Mucosa of rectum (tissue), 2 donors: ENCODE measurements around the gene KIF6.

ENCODE experiments used
- H3K27ac ChIP-seq, 2 donors: one replicate each; pipeline ENCODE4 v1.7.0; 2013; ENCODE audit warnings: inconsistent platforms in 2 of 2, low read depth in 2 of 2, low read length in 2 of 2
- H3K27me3 ChIP-seq, 2 donors: one replicate each; pipeline ENCODE4 v1.7.0; 2013; ENCODE audit warnings: low read length in 2 of 2; ENCODE audit not compliant: control insufficient read depth in 2 of 2, insufficient read depth in 2 of 2
- H3K36me3 ChIP-seq, 2 donors: one replicate each; pipeline ENCODE4 v1.7.0; 2013; ENCODE audit warnings: low read length in 2 of 2; ENCODE audit not compliant: control insufficient read depth in 2 of 2, insufficient read depth in 2 of 2
- H3K4me1 ChIP-seq, 2 donors: one replicate each; pipeline ENCODE4 v1.7.0; 2013; ENCODE audit warnings: low read length in 2 of 2, mild to moderate bottlenecking in 1 of 2; ENCODE audit not compliant: control insufficient read depth in 2 of 2, insufficient read depth in 2 of 2
- H3K4me3 ChIP-seq, 2 donors: one replicate each; pipeline ENCODE4 v1.7.0; 2013; ENCODE audit warnings: low read length in 2 of 2
- H3K9ac ChIP-seq, 2 donors: one replicate each; pipeline ENCODE4 v1.7.0; 2013; ENCODE audit warnings: low read length in 2 of 2, low read depth in 1 of 2, mild to moderate bottlenecking in 1 of 2
- H3K9me3 ChIP-seq, 2 donors: one replicate each; pipeline ENCODE4 v1.7.0; 2013; ENCODE audit warnings: low read length in 2 of 2; ENCODE audit not compliant: control insufficient read depth in 2 of 2
- donor health status: healthy.
- donor health status: Normal muscosa, but diverticular disease.

KIF6 gene

GRCh38 chr6:39367700-39368099 is 357.5 kb downstream of the KIF6 start:
- no peak overlapping the region for H3K27ac ChIP-seq
- H3K9ac ChIP-seq, result no peak overlapping the region
- H3K27me3 ChIP-seq, result no peaks in the 10 kb centered on the region
- H3K4me1 ChIP-seq, result no peaks in the 10 kb centered on the region
- no peaks in the 10 kb centered on the region for H3K36me3 ChIP-seq
- H3K4me3 ChIP-seq, result no peak overlapping the region
- no peaks in the 10 kb centered on the region for H3K9me3 ChIP-seq

GRCh38 chr6:39366931-39367618 is 358.1 kb downstream of the KIF6 start:
- H3K4me1 ChIP-seq, result no peaks in the 10 kb centered on the region
- H3K27ac ChIP-seq, result no peak overlapping the region
- H3K27me3 ChIP-seq, result no peaks in the 10 kb centered on the region
- no peak overlapping the region for H3K9ac ChIP-seq
- H3K4me3 ChIP-seq, result no peak overlapping the region
- no peaks in the 10 kb centered on the region for H3K9me3 ChIP-seq
- no peaks in the 10 kb centered on the region for H3K36me3 ChIP-seq

GRCh38 chr6:39365281-39366074 is 359.7 kb downstream of the KIF6 start:
- Histone ChIP-seq H3K36me3 (no peaks in the 10 kb centered on the region), H3K27ac (no peak overlapping the region), H3K4me1 (no peaks in the 10 kb centered on the region)

GRCh38 chr6:39363280-39363679 is 361.9 kb downstream of the KIF6 start:
- H3K4me3 ChIP-seq, result no peak overlapping the region
- H3K27ac ChIP-seq, result no peak overlapping the region
- no peaks in the 10 kb centered on the region for H3K9me3 ChIP-seq
- H3K9ac ChIP-seq, result no peak overlapping the region
- H3K36me3 ChIP-seq, result no peaks in the 10 kb centered on the region
- no peaks in the 10 kb centered on the region for H3K4me1 ChIP-seq
- H3K27me3 ChIP-seq, result no peaks in the 10 kb centered on the region

More at GRCh38 chr6:39365281-39366074, 359.7 kb downstream of the KIF6 start:
- H3K9ac ChIP-seq, result no peak overlapping the region
- no peak overlapping the region for H3K4me3 ChIP-seq
- no peaks in the 10 kb centered on the region for H3K27me3 ChIP-seq
- no peaks in the 10 kb centered on the region for H3K9me3 ChIP-seq

- no peak overlapping the region for H3K9ac ChIP-seq
- H3K36me3 ChIP-seq, result no peaks in the 10 kb centered on the region
These were observed 362.7 kb downstream of the KIF6 start for GRCh38 chr6:39362487-39362865.

GRCh38 chr6:39361657-39362486 is 363.3 kb downstream of the KIF6 start:
- peak overlapping the region in 1 of 2 donors; percentile 23 for H3K4me3 ChIP-seq
- no peaks in the 10 kb centered on the region for H3K36me3 ChIP-seq
- H3K9me3 ChIP-seq, result no peaks in the 10 kb centered on the region
- no peaks in the 10 kb centered on the region for H3K27me3 ChIP-seq
- no peaks in the 10 kb centered on the region for H3K4me1 ChIP-seq
- H3K9ac ChIP-seq, result no peak overlapping the region
- H3K27ac ChIP-seq, result no peak overlapping the region

More at GRCh38 chr6:39362487-39362865, 362.7 kb downstream of the KIF6 start:
- Histone ChIP-seq H3K9me3 (no peaks in the 10 kb centered on the region), H3K27me3 (no peaks in the 10 kb centered on the region), H3K4me3 (no peak overlapping the region), H3K27ac (no peak overlapping the region), H3K4me1 (no peaks in the 10 kb centered on the region)

GRCh38 chr6:39360378-39360777 is 364.8 kb downstream of the KIF6 start:
- no peak overlapping the region for H3K9ac ChIP-seq
- H3K4me1 ChIP-seq, result no peaks in the 10 kb centered on the region
- no peaks in the 10 kb centered on the region for H3K27me3 ChIP-seq
- H3K27ac ChIP-seq, result no peak overlapping the region
- no peaks in the 10 kb centered on the region for H3K9me3 ChIP-seq
- H3K4me3 ChIP-seq, result no peak overlapping the region
- H3K36me3 ChIP-seq, result no peaks in the 10 kb centered on the region

- H3K9me3 ChIP-seq, result no peaks in the 10 kb centered on the region
- no peaks in the 10 kb centered on the region for H3K27me3 ChIP-seq
- H3K4me3 ChIP-seq, result no peak overlapping the region
- no peaks in the 10 kb centered on the region for H3K4me1 ChIP-seq
- H3K27ac ChIP-seq, result no peak overlapping the region
- H3K9ac ChIP-seq, result no peak overlapping the region
- no peaks in the 10 kb centered on the region for H3K36me3 ChIP-seq
These were observed 367.1 kb downstream of the KIF6 start for GRCh38 chr6:39357998-39358686.

GRCh38 chr6:39353698-39354315 is 371.4 kb downstream of the KIF6 start:
- H3K9ac ChIP-seq, result no peak overlapping the region
- H3K27ac ChIP-seq, result no peak overlapping the region
- no peaks in the 10 kb centered on the region for H3K36me3 ChIP-seq
- H3K4me1 ChIP-seq, result no peaks in the 10 kb centered on the region
- no peak overlapping the region for H3K4me3 ChIP-seq
- no peaks in the 10 kb centered on the region for H3K9me3 ChIP-seq
- H3K27me3 ChIP-seq, result no peaks in the 10 kb centered on the region
